Heart left ventricle (tissue), 16 donors: Measurements from ENCODE around the gene UACA. TPM values are rescaled to one million over a fixed set of nuclear protein-coding genes. Genes with fewer than 3 reads are reported as not detected.
"Not testable (repeated sequence)": the region's sequence is repeated elsewhere in the genome, so short reads cannot be mapped to it uniquely, and the experiment has no call there.

Experiments used
- ATAC-seq, 4 donors: fragments of 200-7000 bp; cut with Tn5 transposase; one replicate each; pipeline ENCODE4 v1.9.1; 2020 to 2022; ENCODE audit warnings: moderate library complexity in 4 of 4, mild to moderate bottlenecking in 3 of 4, moderate number of reproducible peaks in 1 of 4
- DNase-seq, 5 donors: peaks; one replicate each; pipeline ENCODE4 v3.0.0-alpha.2; 2020
- H3K27ac ChIP-seq, 12 donors: fragments of 200-600 bp; sonication (generic) in 4 of 12; one replicate each; pipeline versions ENCODE4 v1.5.0 to v1.8.0; 2016 to 2022; ENCODE audit warnings: mild to moderate bottlenecking in 2 of 12
- H3K27me3 ChIP-seq, 9 donors: fragments of 200-600 bp; sonication (generic) in 2 of 9; one replicate each; pipeline versions ENCODE4 v1.5.1 to v1.8.0; 2016 to 2022; ENCODE audit warnings: mild to moderate bottlenecking in 3 of 9
- H3K36me3 ChIP-seq, 9 donors: fragments of 200-600 bp; sonication (generic) in 2 of 9; one replicate each; pipeline versions ENCODE4 v1.5.0 to v1.8.0; 2018 to 2022; ENCODE audit warnings: mild to moderate bottlenecking in 2 of 9
- H3K4me1 ChIP-seq, 12 donors: fragments of 200-600 bp; sonication (generic) in 4 of 12; one replicate each; pipeline versions ENCODE4 v1.5.0 to v1.8.0; 2016 to 2022; ENCODE audit warnings: mild to moderate bottlenecking in 3 of 12
- H3K4me3 ChIP-seq, 12 donors: fragments of 200-600 bp; sonication (generic) in 4 of 12; one replicate each; pipeline versions ENCODE4 v1.5.0 to v1.8.0; 2017 to 2022; ENCODE audit warnings: mild to moderate bottlenecking in 9 of 12, moderate library complexity in 4 of 12
- H3K9me3 ChIP-seq, 12 donors: fragments of 200-600 bp; sonication (generic) in 4 of 12; one replicate each; pipeline versions ENCODE4 v1.5.0 to v1.8.0; 2016 to 2022; ENCODE audit warnings: mild to moderate bottlenecking in 1 of 12
- CTCF ChIP-seq, 12 donors: fragments of 200-600 bp; sonication (generic) in 4 of 12; IDR thresholded peaks; one replicate each; pipeline versions ENCODE4 v1.5.0 to v1.8.0; 2018 to 2022; ENCODE audit warnings: antibody characterized with exemption in 12 of 12, mild to moderate bottlenecking in 5 of 12
- POLR2A ChIP-seq, 2 donors: fragments of 450-650 bp; IDR thresholded peaks; one replicate each; pipeline ENCODE4 v1.6.1; 2017; ENCODE audit warnings: antibody characterized with exemption in 2 of 2, mild to moderate bottlenecking in 2 of 2, moderate library complexity in 2 of 2
- WGBS, 4 donors: extraction: QIAGEN DNeasy Blood & Tissue Kit in 2 of 4; methylation state at CpG; one replicate each; pipeline versions ENCODE4 v1.1.5 to v1.1.7; 2013 to 2018; 5-methylcytosine and 5-hydroxymethylcytosine counted together
- intact Hi-C, 10 donors: fragments of 100-400 bp; cut with DNase I; formaldehyde crosslinking; loops; one replicate each; pipeline versions ENCODE4 v1.11.1 to v1.14.2; 2022
- polyA plus RNA-seq, 2 donors: library from polyadenylated mRNA; stranded (reverse); fragments of 200-250 nt; gene quantifications; one replicate each; pipeline ENCODE4 v1.2.3, GENCODE V29; 2013
- total RNA-seq, 9 donors: library from RNA; depleted of rRNA in 2 of 9; stranded (reverse); fragments of >200 nt in 2 of 9; fragmentation: NEBNext Ultra II Directional in 3 of 9; extraction: Animal tissue kit (Norgen Biotek cat#: 25700) in 3 of 9; gene quantifications; one replicate each; pipeline versions ENCODE4 v1.1.0 to v1.2.4, GENCODE V29; 2016 to 2023
- donor health status: ischemic (EF 13 %, LVEDD 7.1; RV severe dilation, severe dysfunction).
- donor health status: healthy with polysubstance abuse.
- donor health status: DM: no; HTN: yes; CAD: no.
- donor health status: DM: no; HTN: no; CAD: no.
- donor health status: ischemic (EF 25% LVEDD 6.9; RV normal size, moderate dysfunction).
- donor health status: ischemic (EF 25% LVEDD 5.7; RV mildly dilated, moderate dysfunction).
- donor health status: healthy.
- donor health status: DM: yes; HTN: yes; CAD: no.
- donor health status: ischemic (EF 35%, LVEDD 5.7; RV mildly dilated, moderate dysfunction).
- donor health status: nonischemic (EF 11% LVEDD 7.7; RV severe dilation, severe dysfunction).
- donor health status: DM: yes; HTN: yes; CAD: no.
- donor health status: PGD.
- donor health status: ischemic (EF 29% LVEDD 5.4; RV normal size, mild dysfunction).
- donor health status: nonischemic (EF 23%, LVEDD 6.1; RV moderate dilation, normal function).

The UACA gene
- total and polyA plus RNA-seq, 11 donors: 10.7 to 57.1 (median 49.0) TPM

DNA sequence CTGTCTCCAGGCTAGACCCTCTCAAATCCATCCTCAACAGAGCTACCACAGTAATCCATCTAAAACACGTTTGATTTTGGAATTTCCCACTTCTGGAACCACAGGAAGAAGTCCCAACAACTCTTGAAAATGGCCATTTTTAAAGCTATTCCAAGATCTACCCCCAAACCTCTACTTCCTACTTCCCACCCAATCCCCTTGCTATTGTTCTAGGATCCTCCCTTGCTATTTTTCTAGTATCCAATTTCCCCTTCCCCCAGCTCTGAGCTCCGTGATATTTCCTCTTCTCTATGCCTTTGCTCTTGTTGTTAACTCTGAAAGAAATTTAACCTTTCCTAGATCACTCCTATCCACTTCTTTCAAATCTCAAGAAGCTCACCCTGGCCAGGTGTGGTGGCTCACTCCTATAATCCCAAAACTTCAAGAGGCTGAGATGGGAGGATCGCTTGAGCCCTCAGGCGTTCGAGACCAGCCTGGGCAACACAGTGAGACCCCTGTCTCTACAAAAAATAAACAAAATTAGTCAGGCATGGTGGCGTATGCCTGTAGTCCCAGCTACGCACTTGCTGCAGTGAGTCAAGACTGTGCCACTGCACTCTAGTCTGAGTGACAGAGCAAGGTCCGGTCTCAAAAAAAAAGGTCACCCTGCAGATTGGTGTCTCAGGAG, 13.0 kb downstream of the UACA start:
- ATAC-seq (no peak), DNase-seq (no peak)
- Histone ChIP-seq H3K9me3 (no peaks in the 10 kb centered on the region), H3K27me3 (no peaks in the 10 kb centered on the region), H3K27ac (peak overlapping the region in 9 of 12 donors; percentile 2 to 85 (median 39)), H3K4me3 (no peak overlapping the region), H3K4me1 (peaks cover 16 to 69% (median 56%) of the 10 kb centered on the region in 12 donors), H3K36me3 (no peaks in the 10 kb centered on the region)
- TF ChIP-seq POLR2A (IDR thresholded peaks at IDR 0.05) (no peak), CTCF (IDR thresholded peaks at IDR 0.05) (no peak)
- WGBS, 4 donors: 84 to 88% (median 85%) methylated on average over 8 of the region's 8 CpGs
- intact Hi-C loops: no loop called here

DNA sequence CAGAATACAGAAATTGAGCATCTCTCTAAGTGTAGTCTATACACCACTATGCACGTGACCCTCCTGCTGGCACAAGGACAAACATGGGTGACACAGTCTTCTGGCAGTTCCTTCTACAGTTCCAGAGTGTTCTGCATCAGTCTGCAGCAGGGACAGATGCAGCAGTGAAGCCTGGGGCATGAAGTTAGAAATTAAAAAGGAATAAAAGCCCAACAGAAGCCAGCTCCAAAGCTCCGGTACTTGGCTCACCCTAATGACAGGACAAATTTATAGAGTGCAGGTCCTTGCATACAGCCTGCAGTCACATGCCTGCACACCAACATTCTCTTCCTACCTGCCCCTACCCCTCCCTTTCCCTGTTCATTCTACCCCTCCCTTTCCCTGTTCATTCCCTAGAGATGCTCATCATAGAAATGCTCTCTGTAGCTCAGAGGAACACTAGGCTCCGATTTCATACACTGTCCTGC, 15.0 kb downstream of the UACA start:
- H3K9me3 ChIP-seq: no peaks in the 10 kb centered on the region
- no peaks in the 10 kb centered on the region for H3K36me3 ChIP-seq
- TF ChIP-seq CTCF (IDR thresholded peaks at IDR 0.05) (no peak), POLR2A (IDR thresholded peaks at IDR 0.05) (no peak)
- peak overlapping the region in 6 of 12 donors; percentile 16 to 46 (median 40) for H3K27ac ChIP-seq
- no peaks in the 10 kb centered on the region for H3K27me3 ChIP-seq
- DNase-seq: peak in 4 of 5 donors; percentile 64 to 76 (median 68)
- H3K4me1 ChIP-seq: peaks cover 16 to 66% (median 57%) of the 10 kb centered on the region in 12 donors
- intact Hi-C loops: no loop called here
- peak; percentile 53 to 93 (median 80) for ATAC-seq
- 10 to 16% (median 12%) methylated on average over 3 of the region's 3 CpGs for WGBS, 4 donors
- H3K4me3 ChIP-seq: no peak overlapping the region

- H3K27me3 ChIP-seq, ATAC-seq, H3K9me3 ChIP-seq, H3K27ac ChIP-seq, H3K36me3 ChIP-seq, DNase-seq, H3K4me3 ChIP-seq, intact Hi-C loops: not testable (repeated sequence)
- H3K4me1 ChIP-seq: peaks cover 8 to 67% (median 57%) of the 10 kb centered on the region in 12 donors
Observed at GRCh38 chr15:70746598-70746997, 16.8 kb downstream of the UACA start.

DNA sequence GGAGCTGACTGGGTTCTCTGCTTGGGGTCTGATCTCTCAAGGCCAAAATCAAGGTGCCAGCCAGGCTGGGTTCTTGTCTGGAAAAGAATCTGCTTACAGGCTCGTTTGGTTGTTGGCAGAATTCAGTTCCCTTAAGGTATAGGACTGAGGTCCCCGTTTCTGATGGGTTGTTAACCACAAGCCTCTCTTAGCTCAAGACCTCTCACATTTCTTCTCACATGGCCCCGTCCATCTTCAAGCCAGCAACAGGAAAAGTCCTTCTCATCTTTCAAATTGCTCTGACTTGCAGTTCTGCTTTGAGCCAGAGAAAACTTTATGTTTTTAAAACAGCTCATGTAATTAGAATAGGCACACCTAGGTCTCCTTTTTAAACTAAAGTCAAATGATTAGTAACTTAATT, 20.4 kb downstream of the UACA start:
- intact Hi-C loops: no loop called here
- TF ChIP-seq POLR2A (IDR thresholded peaks at IDR 0.05) (no peak), CTCF (IDR thresholded peaks at IDR 0.05) (no peak)
- Histone ChIP-seq H3K27me3 (no peaks in the 10 kb centered on the region), H3K4me1 (peaks cover 6 to 70% (median 57%) of the 10 kb centered on the region in 12 donors), H3K4me3 (peak overlapping the region in 3 of 12 donors; percentile 51 to 64 (median 61)), H3K36me3 (no peaks in the 10 kb centered on the region), H3K9me3 (no peaks in the 10 kb centered on the region), H3K27ac (peak overlapping the region; percentile 75 to 90 (median 82))
- DNase-seq (no peak), ATAC-seq (no peak)
- WGBS, 4 donors: 46 to 61% (median 51%) methylated on average over 3 of the region's 3 CpGs
